Measurements from ENCODE around the gene POP4. TPM values are rescaled to one million over a fixed set of nuclear protein-coding genes. Genes with fewer than 3 reads are reported as not detected.
A peak's percentile ranks its signal among the peaks of the same experiment; 100 is the strongest.

The POP4 gene
- total and polyA plus RNA-seq, 9 of the 15 experiments (the other 6 are each of a cell fraction or from before 2014, with no cell fraction given) = 42.1 to 128 (median 99.0) TPM

DNA sequence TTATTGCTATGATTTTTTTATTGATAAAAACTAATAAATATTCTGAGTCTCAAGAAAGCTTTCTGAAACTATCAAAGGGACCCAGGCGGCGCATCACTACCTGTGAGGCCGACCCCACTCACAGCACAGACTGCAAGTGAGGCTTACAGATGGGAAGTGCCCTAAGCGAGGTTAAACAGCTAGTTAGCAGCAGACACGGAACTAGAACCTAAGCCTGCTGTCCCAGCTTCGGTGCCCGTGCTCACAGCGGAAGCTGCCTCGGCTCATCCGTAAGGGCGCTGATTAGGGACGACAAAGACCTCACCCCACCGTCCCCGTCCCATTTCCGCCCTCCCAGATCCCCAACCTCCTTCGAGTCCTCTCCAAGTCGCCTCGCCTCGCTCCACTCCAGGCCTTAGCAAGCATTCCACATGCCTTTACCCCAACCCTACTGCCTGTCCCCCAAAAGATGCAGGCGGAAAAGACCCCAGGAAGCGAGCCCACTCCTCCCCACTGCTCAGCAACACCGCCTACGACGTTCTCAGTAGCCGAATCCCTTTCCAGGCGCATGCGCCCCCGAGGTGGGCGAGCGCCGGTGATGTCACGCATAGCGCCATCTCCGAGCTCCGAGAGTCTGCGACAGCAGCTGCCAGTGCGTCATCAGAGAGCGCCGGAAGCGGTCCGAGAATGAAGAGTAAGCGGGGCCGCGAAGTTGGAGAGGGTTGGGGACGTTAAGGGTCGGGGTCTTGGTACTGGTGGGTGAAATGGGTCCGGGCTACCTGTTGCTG lies at the start of gene POP4 (continued):
- peak; percentile 85 for TF ChIP-seq RBBP5 (IDR thresholded peaks at IDR 0.05; ENCODE audit: borderline replicate concordance, insufficient read depth, low read length, poor library complexity, severe bottlenecking)
- no peak for TF ChIP-seq ZNF41 (CRISPR knock-in tag; conservative IDR thresholded peaks at IDR 0.05)
- TF ChIP-seq SMARCC2 (IDR thresholded peaks at IDR 0.05; ENCODE audit: low read depth) = no peak
- no peak for TF ChIP-seq ZNF79 (CRISPR knock-in tag; IDR thresholded peaks at IDR 0.05; ENCODE audit: low read depth)
- TF ChIP-seq, protein P1, sequence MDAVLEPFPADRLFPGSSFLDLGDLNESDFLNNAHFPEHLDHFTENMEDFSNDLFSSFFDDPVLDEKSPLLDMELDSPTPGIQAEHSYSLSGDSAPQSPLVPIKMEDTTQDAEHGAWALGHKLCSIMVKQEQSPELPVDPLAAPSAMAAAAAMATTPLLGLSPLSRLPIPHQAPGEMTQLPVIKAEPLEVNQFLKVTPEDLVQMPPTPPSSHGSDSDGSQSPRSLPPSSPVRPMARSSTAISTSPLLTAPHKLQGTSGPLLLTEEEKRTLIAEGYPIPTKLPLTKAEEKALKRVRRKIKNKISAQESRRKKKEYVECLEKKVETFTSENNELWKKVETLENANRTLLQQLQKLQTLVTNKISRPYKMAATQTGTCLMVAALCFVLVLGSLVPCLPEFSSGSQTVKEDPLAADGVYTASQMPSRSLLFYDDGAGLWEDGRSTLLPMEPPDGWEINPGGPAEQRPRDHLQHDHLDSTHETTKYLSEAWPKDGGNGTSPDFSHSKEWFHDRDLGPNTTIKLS (IDR thresholded peaks at IDR 0.05; ENCODE audit: borderline replicate concordance, low read depth) = peak; percentile 67; the same call in 1 of the 2 replicates
- peak; percentile 92 for TF ChIP-seq TBP (optimal IDR thresholded peaks at IDR 0.05; ENCODE audit: low read depth, low read length)
- peak; percentile 99 for TF ChIP-seq POLR2A (conservative IDR thresholded peaks at IDR 0.05)
- peak; percentile 45 for TF ChIP-seq ASH1L (IDR thresholded peaks at IDR 0.05; ENCODE audit: borderline replicate concordance, low read depth, partially characterized antibody)
- TF ChIP-seq, protein P2, sequence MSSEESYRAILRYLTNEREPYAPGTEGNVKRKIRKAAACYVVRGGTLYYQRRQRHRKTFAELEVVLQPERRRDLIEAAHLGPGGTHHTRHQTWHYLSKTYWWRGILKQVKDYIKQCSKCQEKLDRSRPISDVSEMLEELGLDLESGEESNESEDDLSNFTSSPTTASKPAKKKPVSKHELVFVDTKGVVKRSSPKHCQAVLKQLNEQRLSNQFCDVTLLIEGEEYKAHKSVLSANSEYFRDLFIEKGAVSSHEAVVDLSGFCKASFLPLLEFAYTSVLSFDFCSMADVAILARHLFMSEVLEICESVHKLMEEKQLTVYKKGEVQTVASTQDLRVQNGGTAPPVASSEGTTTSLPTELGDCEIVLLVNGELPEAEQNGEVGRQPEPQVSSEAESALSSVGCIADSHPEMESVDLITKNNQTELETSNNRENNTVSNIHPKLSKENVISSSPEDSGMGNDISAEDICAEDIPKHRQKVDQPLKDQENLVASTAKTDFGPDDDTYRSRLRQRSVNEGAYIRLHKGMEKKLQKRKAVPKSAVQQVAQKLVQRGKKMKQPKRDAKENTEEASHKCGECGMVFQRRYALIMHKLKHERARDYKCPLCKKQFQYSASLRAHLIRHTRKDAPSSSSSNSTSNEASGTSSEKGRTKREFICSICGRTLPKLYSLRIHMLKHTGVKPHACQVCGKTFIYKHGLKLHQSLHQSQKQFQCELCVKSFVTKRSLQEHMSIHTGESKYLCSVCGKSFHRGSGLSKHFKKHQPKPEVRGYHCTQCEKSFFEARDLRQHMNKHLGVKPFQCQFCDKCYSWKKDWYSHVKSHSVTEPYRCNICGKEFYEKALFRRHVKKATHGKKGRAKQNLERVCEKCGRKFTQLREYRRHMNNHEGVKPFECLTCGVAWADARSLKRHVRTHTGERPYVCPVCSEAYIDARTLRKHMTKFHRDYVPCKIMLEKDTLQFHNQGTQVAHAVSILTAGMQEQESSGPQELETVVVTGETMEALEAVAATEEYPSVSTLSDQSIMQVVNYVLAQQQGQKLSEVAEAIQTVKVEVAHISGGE (CRISPR knock-in tag; IDR thresholded peaks at IDR 0.05) = peak in 2 of 3 experiments; percentile 47 to 81; a peak in 3 of 6 replicates
- peak; percentile 99 for TF ChIP-seq POLR2B (IDR thresholded peaks at IDR 0.05; ENCODE audit: low read depth, partially characterized antibody)
- no peak for TF ChIP-seq ILK (tag; IDR thresholded peaks at IDR 0.05; ENCODE audit: borderline replicate concordance, low read depth)
- peak; percentile 93 for TF ChIP-seq GABPA (tag; conservative IDR thresholded peaks at IDR 0.05; ENCODE audit: low read depth)
- TF ChIP-seq, protein P3, sequence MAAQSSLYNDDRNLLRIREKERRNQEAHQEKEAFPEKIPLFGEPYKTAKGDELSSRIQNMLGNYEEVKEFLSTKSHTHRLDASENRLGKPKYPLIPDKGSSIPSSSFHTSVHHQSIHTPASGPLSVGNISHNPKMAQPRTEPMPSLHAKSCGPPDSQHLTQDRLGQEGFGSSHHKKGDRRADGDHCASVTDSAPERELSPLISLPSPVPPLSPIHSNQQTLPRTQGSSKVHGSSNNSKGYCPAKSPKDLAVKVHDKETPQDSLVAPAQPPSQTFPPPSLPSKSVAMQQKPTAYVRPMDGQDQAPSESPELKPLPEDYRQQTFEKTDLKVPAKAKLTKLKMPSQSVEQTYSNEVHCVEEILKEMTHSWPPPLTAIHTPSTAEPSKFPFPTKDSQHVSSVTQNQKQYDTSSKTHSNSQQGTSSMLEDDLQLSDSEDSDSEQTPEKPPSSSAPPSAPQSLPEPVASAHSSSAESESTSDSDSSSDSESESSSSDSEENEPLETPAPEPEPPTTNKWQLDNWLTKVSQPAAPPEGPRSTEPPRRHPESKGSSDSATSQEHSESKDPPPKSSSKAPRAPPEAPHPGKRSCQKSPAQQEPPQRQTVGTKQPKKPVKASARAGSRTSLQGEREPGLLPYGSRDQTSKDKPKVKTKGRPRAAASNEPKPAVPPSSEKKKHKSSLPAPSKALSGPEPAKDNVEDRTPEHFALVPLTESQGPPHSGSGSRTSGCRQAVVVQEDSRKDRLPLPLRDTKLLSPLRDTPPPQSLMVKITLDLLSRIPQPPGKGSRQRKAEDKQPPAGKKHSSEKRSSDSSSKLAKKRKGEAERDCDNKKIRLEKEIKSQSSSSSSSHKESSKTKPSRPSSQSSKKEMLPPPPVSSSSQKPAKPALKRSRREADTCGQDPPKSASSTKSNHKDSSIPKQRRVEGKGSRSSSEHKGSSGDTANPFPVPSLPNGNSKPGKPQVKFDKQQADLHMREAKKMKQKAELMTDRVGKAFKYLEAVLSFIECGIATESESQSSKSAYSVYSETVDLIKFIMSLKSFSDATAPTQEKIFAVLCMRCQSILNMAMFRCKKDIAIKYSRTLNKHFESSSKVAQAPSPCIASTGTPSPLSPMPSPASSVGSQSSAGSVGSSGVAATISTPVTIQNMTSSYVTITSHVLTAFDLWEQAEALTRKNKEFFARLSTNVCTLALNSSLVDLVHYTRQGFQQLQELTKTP (IDR thresholded peaks at IDR 0.05; ENCODE audit: low read depth in 1 of 2, partially characterized antibody in 2 of 2) = peak in 1 of 2 experiments; percentile 76
- peak; percentile 57 for TF ChIP-seq NEUROD1 (IDR thresholded peaks at IDR 0.05; ENCODE audit: borderline replicate concordance, low read depth, low read length, partially characterized antibody)
- TF ChIP-seq, protein P4, sequence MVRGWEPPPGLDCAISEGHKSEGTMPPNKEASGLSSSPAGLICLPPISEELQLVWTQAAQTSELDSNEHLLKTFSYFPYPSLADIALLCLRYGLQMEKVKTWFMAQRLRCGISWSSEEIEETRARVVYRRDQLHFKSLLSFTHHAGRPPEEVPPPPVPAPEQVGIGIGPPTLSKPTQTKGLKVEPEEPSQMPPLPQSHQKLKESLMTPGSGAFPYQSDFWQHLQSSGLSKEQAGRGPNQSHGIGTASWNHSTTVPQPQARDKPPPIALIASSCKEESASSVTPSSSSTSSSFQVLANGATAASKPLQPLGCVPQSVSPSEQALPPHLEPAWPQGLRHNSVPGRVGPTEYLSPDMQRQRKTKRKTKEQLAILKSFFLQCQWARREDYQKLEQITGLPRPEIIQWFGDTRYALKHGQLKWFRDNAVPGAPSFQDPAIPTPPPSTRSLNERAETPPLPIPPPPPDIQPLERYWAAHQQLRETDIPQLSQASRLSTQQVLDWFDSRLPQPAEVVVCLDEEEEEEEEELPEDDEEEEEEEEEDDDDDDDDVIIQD (CRISPR knock-in tag; IDR thresholded peaks at IDR 0.05) = no peak

Measured in K562 (cell line).